GM12892 (cell line): ENCODE data around the gene NSMCE3.

Source experiments
- DNase-seq: peaks from one replicate; pipeline ENCODE4 v3.0.0; 2011; ENCODE audit not compliant: insufficient read length
- FAIRE-seq: peaks from 2 replicates; lab custom pipeline; 2011; peaks lifted over from hg19 to GRCh38; lab: Jason Lieb, UNC
- POLR2A ChIP-seq: IDR thresholded peaks from 2 replicates; pipeline ENCODE4 v1.6.1; 2011; ENCODE audit warnings: low read depth, low read length, control low read depth
- POLR2AphosphoS5 ChIP-seq: IDR thresholded peaks from 2 replicates; pipeline ENCODE4 v1.6.1; 2011; ENCODE audit warnings: low read depth, low read length, control low read depth
- TAF1 ChIP-seq: IDR thresholded peaks from 2 replicates; pipeline ENCODE4 v1.6.1; 2011; ENCODE audit warnings: low read depth, mild to moderate bottlenecking, control low read depth, low read length, borderline replicate concordance

The NSMCE3 gene

DNA sequence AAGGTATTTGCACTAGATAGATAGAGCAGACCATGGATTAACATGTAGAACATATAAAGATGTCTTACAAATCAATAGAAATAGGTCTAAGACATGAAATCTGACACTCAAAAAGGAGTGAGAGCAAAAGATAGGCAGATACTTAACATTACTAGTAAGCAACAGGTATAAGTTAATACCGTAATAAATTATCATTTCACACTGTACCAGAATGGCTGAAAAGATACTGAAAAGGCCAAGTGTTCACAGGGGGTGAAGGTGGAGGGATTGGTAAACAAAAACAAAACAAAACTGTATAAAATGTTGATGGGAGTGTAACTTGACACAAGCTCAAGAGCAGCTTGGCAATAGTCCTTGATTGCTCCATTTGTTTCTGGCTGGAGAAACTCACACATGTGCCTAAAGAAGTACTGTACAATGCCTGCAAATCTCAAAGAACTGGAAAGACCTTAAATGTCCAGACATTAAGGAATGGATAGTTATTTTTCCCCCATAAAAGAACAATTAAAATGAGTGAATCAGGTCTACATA is 3.5 kb downstream of the NSMCE3 start:
- TF ChIP-seq POLR2A (no peak), TAF1 (no peak), POLR2AphosphoS5 (no peak)
- no peak for DNase-seq
- FAIRE-seq: no peak

DNA sequence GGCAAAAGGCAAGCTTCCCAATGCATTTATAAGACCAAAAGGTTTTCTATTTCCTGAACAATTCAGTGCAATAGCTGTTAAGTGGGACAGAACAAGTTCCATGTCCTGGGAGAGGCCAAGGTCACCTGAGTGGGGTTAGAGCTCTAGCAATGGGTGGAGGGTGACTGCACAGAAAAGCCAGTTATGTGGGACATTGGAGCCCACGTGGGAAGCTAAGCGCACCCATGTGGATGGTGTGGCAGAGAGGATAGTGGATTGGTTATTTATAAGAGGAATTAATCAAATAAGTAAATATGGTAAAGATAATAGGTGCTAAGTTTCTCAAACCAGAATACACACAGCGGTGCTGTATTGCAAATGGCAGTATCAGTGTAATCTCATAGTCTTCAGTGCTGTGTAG is 6.3 kb downstream of the NSMCE3 start:
- TF ChIP-seq POLR2AphosphoS5 (no peak), POLR2A (no peak), TAF1 (no peak)
- FAIRE-seq: no peak
- DNase-seq: no peak

DNA sequence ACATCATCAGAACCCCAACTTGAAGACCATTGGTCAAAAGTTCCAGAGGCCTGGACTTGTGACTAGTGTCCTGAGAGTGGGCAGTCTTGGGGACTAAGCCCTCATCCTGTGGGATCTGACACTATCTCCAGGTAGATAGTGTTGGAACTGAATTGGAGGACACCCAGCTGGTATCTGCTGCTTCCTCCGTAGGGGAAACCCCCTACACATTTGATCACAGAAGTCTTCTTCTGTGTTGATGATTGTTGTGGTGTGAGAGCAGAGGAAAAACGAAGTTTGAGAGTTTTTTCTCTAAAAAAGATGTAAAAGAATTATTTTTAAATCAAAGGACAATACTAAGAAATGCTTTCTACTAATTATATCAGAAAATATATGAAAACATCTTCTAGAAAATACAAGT is 6.9 kb downstream of the NSMCE3 start:
- DNase-seq: no peak
- no peak for FAIRE-seq
- TF ChIP-seq POLR2AphosphoS5 (no peak), TAF1 (no peak), POLR2A (no peak)

DNA sequence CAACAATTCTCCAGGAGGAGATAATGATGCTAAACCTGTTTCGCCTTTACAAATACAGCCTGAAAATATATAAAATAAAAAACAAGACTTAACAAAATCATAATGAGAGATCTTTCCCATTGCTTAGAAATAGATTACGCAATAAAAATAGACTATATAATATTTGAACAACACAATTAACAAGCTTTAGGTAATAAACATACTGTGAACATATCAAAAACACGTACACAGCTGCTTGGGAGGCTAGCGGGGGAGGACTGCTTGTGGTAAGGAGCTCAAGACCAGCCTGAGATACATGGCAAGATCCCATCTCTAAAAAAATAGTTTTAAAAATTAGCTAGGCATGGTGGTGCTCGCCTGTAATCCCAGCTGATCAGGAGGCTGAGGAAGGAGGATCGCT is 8.7 kb downstream of the NSMCE3 start:
- TF ChIP-seq TAF1 (no peak), POLR2AphosphoS5 (no peak), POLR2A (no peak)
- FAIRE-seq (no peak), DNase-seq (no peak)

DNA sequence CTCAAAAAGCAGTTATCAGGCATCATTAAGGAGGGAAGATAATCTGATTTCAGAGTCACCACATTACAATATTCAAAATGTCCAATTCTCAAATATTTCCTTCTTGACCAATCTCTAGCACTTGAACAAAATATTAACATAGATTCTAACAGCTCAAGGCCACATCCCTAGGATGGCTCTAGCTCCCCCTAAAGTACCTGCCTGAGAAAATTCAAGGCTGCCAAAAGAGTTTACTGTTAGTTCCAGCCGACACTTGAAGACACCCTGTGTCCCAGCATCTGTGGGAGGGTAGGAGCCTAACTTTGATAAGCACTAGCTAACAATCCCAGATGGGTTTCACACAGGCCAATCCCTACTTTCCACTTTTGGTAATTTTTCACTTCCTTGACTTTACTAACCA is 10.4 kb downstream of the NSMCE3 start:
- no peak for DNase-seq
- no peak for FAIRE-seq
- TF ChIP-seq TAF1: no peak
- TF ChIP-seq POLR2A: no peak
- no peak for TF ChIP-seq POLR2AphosphoS5

DNA sequence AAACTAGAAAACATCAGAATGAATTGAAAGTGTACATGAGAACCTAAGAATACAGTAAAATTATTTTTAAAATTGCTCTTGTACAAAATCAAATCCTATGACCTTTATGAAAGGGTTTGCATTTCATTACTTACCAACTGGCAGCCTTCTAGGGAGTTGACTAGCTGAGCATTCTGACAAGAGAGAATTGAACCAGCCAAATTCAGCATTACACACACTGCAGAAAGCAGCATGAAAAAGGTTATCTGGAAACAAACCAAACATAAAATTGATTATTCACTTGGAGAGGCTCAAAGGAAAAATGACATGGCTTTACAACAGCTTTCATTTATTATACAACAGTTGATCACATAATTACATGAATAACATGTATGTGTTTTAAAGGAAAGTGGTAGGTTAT is 17.4 kb downstream of the NSMCE3 start:
- FAIRE-seq (no peak), DNase-seq (no peak)
- TF ChIP-seq POLR2AphosphoS5 (no peak), POLR2A (no peak), TAF1 (no peak)

DNA sequence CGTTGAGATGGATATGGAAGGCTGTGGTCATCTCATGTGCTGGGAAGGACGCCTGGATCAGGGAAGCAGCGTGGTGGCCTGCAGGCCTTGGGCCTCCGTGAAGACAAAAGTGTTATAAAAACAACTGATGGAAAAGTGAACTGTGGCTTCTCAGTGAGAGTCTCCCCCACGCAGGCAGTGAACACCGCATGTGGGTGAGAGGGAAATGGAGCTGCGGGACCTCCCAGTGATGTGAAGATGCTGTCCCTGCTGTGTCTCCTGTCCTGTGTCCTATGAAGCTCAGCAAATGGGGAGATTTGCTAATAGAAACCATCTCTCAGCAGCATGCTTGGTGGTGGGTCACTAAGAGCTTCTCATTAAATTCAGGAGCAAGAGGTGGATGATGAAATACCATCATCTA is 25.1 kb downstream of the NSMCE3 start:
- no peak for FAIRE-seq
- TF ChIP-seq POLR2AphosphoS5: no peak
- TF ChIP-seq POLR2A: no peak
- no peak for TF ChIP-seq TAF1
- no peak for DNase-seq

DNA sequence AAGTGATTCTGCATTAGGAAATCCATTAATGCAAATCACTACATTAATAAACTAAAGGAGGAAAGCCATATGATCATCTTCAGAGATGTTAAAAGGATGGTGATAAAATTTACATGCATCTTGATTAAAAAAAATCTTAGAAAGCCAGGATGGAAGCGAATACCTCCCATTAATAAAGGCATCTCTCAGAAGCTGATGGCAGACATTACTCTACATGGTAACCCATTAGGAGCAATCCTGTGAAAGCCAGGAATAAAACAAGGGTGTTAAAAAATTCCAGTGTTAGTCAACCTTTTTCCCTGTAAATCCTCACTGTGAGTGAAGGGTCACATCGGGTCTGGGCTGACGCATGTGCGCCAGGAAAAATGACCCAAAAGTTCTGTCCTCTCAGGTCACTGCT is 25.5 kb downstream of the NSMCE3 start:
- DNase-seq (no peak), FAIRE-seq (no peak)
- no peak for TF ChIP-seq POLR2AphosphoS5
- TF ChIP-seq TAF1: no peak
- TF ChIP-seq POLR2A: no peak

DNA sequence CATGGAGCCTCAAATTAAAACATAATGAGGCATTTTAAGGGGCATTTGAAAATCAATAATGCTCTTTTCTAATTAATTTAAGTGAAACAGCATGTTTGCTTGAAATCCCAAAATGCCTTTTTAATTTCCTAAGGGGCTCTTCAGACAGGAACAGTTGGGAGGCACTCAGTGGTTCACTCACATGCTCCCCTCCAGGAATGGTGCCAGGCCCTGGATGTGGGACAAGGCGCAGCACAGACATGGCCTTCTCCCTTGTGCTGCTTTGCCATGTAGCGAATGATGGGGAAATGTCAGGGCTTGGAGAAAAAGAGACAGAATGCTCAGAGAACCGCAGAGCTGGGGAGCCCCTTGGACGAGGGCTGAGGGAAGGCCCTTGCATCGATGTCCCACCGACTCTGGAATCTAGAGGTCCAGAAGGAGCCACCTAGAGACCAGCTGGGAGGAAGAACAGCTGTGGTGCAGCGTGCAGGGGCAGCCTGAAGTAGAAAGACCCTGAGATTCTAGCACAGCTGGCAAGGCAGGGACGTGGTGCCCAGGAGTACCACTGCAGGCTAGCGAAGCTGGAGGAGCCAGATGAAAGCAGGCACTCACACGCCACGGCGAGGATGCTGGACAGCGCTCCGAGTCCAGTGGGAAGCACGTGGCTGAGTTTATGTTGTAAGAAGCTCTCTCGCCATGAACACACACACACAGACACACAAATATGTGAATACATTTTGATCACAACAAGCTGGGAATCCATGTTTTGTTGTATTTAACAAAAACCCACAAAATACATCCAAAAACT is 27.0 kb downstream of the NSMCE3 start:
- DNase-seq: no peak
- TF ChIP-seq POLR2A: no peak
- no peak for TF ChIP-seq POLR2AphosphoS5
- TF ChIP-seq TAF1: no peak
- no peak for FAIRE-seq

DNA sequence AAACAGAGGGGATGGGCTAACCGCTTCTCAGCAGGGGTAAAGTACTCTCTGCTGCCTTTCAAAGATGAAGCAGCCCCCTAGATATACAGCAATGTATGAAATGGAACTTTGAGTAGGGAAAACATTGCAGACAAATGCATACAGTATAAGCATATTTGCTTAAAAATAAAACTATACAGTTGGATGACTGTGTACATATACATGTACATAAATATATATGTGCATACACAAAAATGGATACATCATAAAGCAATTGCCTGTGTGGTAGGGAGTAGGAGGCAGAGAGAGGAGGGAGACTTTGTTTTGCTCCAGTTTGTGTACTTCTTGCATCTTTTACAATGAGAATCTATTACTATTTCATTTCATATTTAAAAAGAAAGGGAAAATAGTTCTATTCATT is 28.4 kb downstream of the NSMCE3 start:
- FAIRE-seq (no peak), DNase-seq (no peak)
- TF ChIP-seq POLR2AphosphoS5 (no peak), POLR2A (no peak), TAF1 (no peak)

DNA sequence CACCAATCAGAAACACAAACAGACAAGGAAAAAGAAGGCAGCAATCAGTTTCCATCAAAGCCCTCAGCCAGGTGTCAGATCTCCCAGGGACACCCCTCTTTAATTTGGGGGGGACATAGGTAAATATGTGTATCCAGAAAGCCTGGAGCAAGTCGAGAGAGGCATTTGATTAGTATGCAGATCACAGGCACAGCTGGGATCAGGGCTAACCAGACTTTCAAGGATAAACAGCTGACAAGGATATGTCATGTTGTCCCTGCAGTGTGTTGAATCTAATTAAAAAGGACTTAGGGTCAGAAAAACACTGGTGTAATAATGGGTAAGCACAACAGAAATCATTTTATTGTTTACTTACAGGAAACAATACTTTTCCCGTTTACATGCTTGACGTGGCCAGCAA is 30.2 kb downstream of the NSMCE3 start:
- TF ChIP-seq TAF1 (no peak), POLR2A (no peak), POLR2AphosphoS5 (no peak)
- no peak for DNase-seq
- no peak for FAIRE-seq

DNA sequence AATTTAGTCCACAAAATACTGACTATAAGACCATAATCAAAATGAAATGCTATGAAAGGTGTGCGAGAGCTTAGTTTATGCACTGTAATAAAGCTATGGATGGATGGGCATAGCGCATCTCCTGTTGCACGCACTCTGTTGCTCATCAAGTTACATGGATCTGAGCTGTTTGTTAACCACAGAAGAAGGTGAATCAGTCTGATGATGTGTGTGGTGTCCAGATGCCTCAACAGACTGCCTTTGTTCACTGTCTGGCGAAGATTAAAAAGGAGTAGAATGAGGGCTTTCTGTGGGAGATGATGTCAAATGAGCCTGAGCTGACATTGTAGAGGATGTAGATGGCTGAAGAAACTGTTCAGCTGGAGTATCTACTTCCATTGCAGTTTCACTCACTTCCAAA is 36.1 kb downstream of the NSMCE3 start:
- DNase-seq: no peak
- no peak for TF ChIP-seq TAF1
- TF ChIP-seq POLR2AphosphoS5: no peak
- TF ChIP-seq POLR2A: no peak
- no peak for FAIRE-seq
